Measurements from ENCODE around the gene GALNT17.

GALNT17 gene

DNA sequence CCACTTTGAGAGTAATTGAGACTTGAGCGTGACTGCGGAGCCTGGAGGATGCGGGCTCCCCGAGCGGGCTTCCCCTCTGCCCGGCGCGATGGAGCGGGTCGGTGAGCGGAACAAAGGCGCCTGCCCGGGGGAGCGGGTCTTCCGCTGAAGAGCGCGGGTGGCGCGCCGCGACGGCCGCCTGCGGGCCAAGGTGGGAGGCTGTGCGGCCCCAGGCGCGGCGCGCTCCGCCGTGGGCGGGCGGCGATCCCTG, at the start of gene GALNT17:
Gene GALNT17, plus strand, starts transcription at position 18 of the 250 bp plus-strand sequence.
- in situ Hi-C loops (cut with MboI; ENCODE audit: low sequenced_read_pairs): no loop called here

GRCh38 chr7:71095266-71095860, 36.6 kb upstream of the GALNT17 start:
- in situ Hi-C loops (cut with MboI; ENCODE audit: low sequenced_read_pairs): no loop called here

GRCh38 chr7:71096351-71096750, 35.6 kb upstream of the GALNT17 start:
- in situ Hi-C loops (cut with MboI; ENCODE audit: low sequenced_read_pairs): no loop called here

DNA sequence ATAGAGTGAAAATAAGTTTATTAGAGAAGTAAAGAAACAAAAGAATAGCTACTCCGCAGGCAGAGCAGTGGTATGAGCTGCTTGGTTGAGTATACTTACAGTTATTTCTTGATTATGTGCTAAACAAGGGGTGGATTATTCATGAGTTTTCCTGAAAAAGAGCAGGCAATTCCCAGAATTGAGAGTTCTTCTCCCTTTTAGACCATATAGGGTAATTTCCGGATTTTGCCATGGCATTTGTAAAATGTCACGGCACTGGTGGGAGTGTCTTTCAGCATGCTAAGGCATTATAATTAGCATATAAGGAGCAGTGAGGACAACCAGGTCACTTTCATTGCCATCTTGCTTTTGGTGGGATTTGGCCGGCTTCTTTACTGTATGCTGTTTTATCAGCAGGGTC, 25.7 kb upstream of the GALNT17 start:
- in situ Hi-C loops (cut with MboI; ENCODE audit: low sequenced_read_pairs): no loop called here

- in situ Hi-C loops (cut with MboI; ENCODE audit: low sequenced_read_pairs): no loop called here
These were observed 19.5 kb upstream of the GALNT17 start for GRCh38 chr7:71112436-71112835.

DNA sequence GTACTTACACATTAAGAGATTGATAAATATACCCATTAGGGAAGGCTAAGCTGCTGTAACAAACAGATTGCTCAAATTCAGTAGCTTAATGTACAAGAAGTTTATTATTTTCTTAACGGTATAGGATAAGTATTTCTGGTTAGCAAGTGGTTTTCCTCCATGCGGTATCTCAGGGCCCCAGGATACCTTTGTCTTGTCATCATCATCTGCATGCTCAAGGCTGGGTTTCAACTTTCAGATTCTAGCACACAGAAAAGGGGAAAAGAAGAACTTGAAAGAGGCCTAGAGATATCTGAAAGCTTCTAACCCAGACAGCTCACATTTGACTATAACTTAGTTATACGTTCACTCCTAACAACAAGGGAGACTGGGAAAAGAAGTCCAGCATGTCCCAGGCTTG, 11.8 kb upstream of the GALNT17 start:
- in situ Hi-C loops (cut with MboI; ENCODE audit: low sequenced_read_pairs): no loop called here

- in situ Hi-C loops (cut with MboI; ENCODE audit: low sequenced_read_pairs): no loop called here
These were observed 2.8 kb upstream of the GALNT17 start for GRCh38 chr7:71129126-71129525.

DNA sequence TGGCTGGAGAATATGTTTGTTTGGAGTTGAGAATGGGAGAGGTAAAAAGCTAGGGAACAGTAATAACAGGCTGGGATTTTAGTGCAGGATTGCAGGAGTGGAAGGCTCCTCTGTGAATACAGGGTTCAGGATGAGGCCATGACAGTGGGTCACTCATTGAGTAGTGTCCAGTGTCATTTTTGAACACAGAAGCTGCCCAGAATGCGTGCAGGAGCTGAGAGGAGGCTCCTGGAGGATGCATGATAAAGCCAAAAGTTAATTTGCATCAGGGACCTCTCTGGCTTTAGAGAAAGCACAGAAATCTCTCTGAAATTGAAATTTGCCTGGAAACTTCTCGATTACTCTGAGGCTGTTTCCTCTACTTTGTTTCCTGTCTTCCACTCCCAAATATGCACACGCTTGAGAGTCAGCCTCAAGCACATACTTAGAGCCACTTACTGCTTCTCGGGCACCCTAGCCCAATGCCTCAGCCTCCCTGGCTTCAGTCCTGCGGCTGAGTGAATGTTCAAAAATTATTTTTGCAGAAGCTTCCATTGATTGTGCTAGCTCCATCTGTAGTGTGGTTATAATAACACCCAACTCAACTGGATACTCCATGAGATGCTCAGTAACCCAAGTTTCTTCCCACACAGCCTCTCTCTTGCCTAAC, 1.8 kb upstream of the GALNT17 start:
- in situ Hi-C loops (cut with MboI; ENCODE audit: low sequenced_read_pairs): no loop called here

DNA sequence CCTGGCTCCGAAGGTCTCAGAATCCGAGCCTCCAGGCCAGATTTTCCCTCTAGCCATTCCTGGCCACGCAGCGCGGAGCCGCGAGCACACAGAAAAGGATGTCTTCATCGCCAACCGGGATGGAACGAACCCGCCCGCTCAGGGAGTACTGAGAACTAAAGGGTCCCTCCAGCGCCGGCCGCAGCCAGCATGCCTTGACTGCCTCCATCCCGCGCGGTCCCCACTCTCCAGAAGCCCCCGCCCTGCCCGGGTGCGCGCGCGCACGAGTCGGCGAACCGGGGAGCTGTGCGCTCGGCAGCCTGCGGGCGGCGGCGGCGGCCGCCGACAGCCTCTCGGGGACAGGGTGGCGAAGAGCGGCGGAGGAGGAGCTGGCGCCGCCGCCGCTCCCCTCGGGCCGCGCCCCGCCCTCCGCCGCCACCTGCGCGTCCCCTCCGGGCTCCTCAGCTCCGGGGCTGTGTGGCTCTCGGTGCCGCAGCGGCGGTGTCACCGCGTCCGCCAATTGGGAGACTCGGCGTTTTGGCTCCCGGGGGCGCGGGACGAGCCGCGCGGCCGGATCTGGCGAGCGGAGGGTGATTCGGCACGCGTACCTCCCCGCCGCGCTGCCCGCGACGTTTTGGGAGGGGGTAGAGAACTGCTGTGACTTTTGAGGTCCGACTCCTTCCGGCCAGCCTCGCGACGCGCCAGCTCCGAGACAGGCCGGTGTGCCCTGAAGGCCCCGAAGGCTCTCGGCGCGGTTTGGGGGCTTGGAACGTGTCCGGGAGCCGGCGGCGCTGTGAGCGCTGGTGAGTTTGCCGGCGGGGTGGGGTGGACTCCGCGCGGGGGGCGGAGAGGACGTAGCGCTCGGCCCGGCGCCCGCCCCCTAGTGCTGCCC, 453 bp upstream of the GALNT17 start:
- in situ Hi-C loops (cut with MboI; ENCODE audit: low sequenced_read_pairs): no loop called here

DNA sequence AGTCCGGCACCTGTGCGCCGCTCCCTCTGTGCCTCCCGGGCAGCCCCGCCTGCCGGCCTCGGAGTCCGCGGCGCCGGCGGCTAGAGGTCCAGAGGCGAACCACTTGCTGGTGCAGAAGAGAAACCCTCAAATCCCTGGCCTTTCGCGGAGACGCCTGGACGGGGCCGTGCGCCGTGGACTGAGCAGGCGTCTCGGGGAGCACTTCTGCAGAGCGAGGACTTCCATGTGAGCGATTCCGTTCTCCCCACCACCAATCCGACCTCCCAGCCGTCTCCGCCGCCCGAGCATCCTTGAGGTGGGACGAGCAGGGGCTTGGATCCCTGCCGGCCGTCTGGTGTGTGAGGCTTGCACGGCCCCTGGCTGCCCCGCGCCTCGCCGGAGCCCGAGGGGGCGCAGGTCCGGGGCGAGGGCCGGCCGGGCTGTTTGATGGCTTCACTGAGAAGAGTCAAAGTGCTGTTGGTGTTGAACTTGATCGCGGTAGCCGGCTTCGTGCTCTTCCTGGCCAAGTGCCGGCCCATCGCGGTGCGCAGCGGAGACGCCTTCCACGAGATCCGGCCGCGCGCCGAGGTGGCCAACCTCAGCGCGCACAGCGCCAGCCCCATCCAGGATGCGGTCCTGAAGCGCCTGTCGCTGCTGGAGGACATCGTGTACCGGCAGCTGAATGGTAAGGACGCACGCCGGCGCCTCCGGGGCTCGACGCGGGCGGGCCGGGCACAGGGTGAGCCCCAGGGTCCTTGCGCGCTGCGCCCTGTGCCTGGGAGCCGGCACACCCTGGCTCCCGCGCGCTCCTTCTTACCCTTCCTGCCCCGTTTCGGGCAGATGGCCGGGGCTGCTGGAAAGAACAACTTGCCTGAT, 660 bp downstream of the GALNT17 start:
- in situ Hi-C loops (cut with MboI; ENCODE audit: low sequenced_read_pairs): no loop called here

DNA sequence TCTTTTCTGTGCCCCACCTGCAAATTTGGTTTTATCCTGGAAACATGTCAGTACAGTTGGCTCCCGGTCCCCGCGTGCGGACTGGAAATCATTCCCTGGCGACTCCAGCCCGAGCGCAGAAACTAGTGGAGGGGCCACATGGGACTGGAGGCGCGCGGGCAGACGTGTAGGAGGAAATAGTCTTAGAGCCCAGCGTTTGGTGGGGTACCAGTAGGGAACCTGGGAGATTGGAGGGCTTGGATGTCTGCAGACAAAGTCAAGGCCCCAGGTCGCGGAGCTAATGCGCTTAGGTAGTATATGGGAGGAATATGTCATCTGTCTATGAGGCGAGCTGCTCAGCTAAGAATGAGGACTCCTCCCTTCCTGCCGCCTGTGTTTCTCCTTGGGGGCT, 1.3 kb downstream of the GALNT17 start:
- in situ Hi-C loops (cut with MboI; ENCODE audit: low sequenced_read_pairs): no loop called here

- in situ Hi-C loops (cut with MboI; ENCODE audit: low sequenced_read_pairs): no loop called here
These were observed 1.9 kb downstream of the GALNT17 start for GRCh38 chr7:71133856-71134255.

DNA sequence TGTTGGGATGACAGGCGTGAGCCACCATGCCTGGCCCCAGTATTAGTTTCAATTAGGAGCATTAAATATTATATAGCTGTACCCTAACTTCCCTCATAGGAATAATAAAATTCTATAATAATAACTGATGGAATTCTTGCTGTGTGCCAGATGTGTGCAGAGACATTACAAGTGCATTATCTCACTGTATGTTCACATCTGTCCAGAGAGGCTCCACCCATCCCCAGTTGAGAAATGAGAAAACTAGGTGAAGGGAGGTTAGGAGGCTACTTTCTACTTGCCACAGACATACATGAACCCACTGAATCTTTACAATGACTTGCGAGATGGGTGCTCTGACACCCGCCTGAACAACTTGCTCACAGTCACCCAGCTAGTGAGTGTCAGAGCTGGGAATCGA, 3.2 kb downstream of the GALNT17 start:
- in situ Hi-C loops (cut with MboI; ENCODE audit: low sequenced_read_pairs): no loop called here

- in situ Hi-C loops (cut with MboI; ENCODE audit: low sequenced_read_pairs): no loop called here
These were observed 3.7 kb downstream of the GALNT17 start for GRCh38 chr7:71135663-71136062.

DNA sequence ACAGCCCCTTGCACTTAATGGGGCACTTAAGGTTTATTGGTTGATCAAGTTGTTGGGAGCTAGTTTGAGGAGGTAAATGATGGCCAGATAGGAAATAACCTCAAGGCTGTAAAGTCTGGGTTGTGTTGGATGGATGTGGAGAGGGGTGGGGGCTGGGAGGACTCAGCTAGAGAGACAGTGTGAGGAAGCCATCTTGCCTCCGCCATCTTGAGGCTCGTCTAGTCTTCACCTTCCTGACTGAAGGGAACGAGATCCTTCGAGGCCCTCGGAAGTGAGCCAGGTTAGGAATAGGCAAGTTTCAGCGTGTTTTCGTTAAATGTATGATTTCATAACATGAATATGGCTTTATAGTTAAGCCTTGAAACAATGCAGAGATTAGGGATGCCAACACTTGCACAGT, 5.5 kb downstream of the GALNT17 start:
- in situ Hi-C loops (cut with MboI; ENCODE audit: low sequenced_read_pairs): no loop called here

DNA sequence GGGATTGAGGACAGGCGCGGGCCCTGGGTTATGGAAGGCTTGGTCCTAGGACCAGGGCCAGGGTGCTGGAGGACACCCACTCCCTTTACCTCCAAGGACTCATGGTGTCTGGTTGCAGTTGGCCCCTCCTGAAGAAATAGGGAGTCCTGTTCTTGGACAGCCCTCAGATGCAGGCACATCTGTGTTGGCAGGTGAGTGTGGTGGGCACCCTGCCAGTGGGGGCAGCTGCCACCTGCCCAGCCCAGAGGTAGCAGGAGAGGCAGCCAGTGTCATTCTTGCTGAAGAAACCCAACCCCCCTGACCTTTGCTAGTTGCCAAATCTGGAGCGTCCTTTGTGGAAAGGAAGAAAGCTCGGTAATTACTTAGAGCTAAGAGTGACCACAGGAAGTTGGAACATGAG, 8.3 kb downstream of the GALNT17 start:
- in situ Hi-C loops (cut with MboI; ENCODE audit: low sequenced_read_pairs): no loop called here

DNA sequence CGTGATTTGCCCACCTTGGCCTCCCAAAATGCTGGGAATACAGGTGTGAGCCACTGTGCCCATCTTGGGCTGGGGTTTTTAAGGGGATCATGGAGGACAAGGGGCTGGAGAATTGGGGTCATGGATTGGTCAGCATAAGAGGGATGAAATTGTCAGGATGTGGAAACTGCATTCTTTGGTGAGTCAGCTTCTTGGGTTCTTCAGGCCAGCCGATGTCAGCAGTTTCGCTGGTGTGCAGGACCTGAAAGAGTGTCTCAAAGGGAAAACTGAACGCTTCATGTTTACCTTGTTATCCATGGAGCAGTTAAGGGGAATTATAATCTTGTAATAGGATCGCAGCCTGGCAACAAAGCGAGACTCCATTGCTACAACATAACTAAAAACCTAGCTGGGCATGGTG, 13.0 kb downstream of the GALNT17 start:
- in situ Hi-C loops (cut with MboI; ENCODE audit: low sequenced_read_pairs): no loop called here

- in situ Hi-C loops (cut with MboI; ENCODE audit: low sequenced_read_pairs): no loop called here
These were observed 14.3 kb downstream of the GALNT17 start for GRCh38 chr7:71145906-71146901.

DNA sequence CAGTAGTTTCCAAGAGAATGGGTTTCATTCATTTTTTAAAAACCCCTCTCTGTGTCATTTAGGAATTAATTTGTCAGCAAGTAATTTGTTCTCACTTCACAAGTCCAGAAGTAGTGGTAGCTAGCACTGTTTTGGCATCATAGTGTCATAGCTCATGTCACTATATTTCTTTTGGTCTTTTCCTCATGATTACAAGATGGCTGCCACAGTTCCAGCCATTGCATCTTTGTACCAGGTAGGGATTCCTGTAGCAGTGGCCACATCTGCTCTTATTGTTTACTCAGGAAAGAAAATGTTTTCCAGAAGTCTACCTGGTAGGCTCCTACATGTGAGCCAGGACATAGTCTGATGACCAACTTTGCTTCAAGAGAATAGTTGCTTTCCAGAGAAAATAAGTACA, 16.2 kb downstream of the GALNT17 start:
- in situ Hi-C loops (cut with MboI; ENCODE audit: low sequenced_read_pairs): no loop called here

GRCh38 chr7:71155236-71155635, 23.3 kb downstream of the GALNT17 start:
- in situ Hi-C loops (cut with MboI; ENCODE audit: low sequenced_read_pairs): no loop called here
